ENCODE data around the gene CNDP1.

- TF ChIP-seq, protein P1, sequence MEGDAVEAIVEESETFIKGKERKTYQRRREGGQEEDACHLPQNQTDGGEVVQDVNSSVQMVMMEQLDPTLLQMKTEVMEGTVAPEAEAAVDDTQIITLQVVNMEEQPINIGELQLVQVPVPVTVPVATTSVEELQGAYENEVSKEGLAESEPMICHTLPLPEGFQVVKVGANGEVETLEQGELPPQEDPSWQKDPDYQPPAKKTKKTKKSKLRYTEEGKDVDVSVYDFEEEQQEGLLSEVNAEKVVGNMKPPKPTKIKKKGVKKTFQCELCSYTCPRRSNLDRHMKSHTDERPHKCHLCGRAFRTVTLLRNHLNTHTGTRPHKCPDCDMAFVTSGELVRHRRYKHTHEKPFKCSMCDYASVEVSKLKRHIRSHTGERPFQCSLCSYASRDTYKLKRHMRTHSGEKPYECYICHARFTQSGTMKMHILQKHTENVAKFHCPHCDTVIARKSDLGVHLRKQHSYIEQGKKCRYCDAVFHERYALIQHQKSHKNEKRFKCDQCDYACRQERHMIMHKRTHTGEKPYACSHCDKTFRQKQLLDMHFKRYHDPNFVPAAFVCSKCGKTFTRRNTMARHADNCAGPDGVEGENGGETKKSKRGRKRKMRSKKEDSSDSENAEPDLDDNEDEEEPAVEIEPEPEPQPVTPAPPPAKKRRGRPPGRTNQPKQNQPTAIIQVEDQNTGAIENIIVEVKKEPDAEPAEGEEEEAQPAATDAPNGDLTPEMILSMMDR (IDR thresholded peaks at IDR 0.05) = no peak
- TF ChIP-seq POLR2A (IDR thresholded peaks at IDR 0.05) = no peak
Observed at GRCh38 chr18:74582642-74583041, 48.3 kb downstream of the CNDP1 start.
